Esophagus muscularis mucosa (tissue), 4 donors: ENCODE data around the gene TCEANC2. TPM values are rescaled to one million over a fixed set of nuclear protein-coding genes. Genes with fewer than 3 reads are reported as not detected.

Experiments
- DNase-seq: peaks from one replicate; pipeline ENCODE4 v3.0.0-alpha.2; 2017; ENCODE audit errors: extremely low spot score
- H3K27ac ChIP-seq, 4 donors: fragments of 200-600 bp; sonication (generic); replicated peaks in 1 of 4; 1 replicate in 3 of 4; 2 replicates in 1 of 4; pipeline ENCODE4 v1.5.1; 2016 to 2019; ENCODE audit warnings: mild to moderate bottlenecking in 1 of 4
- H3K27me3 ChIP-seq, 4 donors: fragments of 200-600 bp; sonication (generic); one replicate each; pipeline versions ENCODE4 v1.5.1 to v1.6.0; 2016 to 2019
- H3K36me3 ChIP-seq, 4 donors: fragments of 200-600 bp; sonication (generic); one replicate each; pipeline ENCODE4 v1.5.1; 2016 to 2019
- H3K4me1 ChIP-seq, 4 donors: fragments of 200-600 bp; sonication (generic); one replicate each; pipeline ENCODE4 v1.5.1; 2016 to 2019
- H3K4me3 ChIP-seq, 4 donors: fragments of 200-600 bp; sonication (generic); 1 replicate in 2 of 4; 2 replicates in 2 of 4; pipeline ENCODE4 v1.5.1; 2016 to 2019; ENCODE audit warnings: mild to moderate bottlenecking in 4 of 4, moderate library complexity in 1 of 4
- H3K9me3 ChIP-seq, 4 donors: fragments of 200-600 bp; sonication (generic); 1 replicate in 3 of 4; 2 replicates in 1 of 4; pipeline ENCODE4 v1.5.1; 2016 to 2019
- CTCF ChIP-seq, 3 experiments: fragments of 200-600 bp in 2 of 3; fragments of 450-650 bp in 1 of 3; sonication (generic) in 2 of 3; IDR thresholded peaks; one replicate each; pipeline ENCODE4 v1.5.1; 2017 to 2019; ENCODE audit warnings: antibody characterized with exemption in 3 of 3, mild to moderate bottlenecking in 2 of 3, moderate library complexity in 1 of 3
- EP300 ChIP-seq: sonication (generic); formaldehyde crosslinking; IDR thresholded peaks from one replicate; pipeline ENCODE4 v1.6.1; 2017; ENCODE audit warnings: antibody characterized with exemption
- POLR2A ChIP-seq: fragments of 450-650 bp; IDR thresholded peaks from one replicate; pipeline ENCODE4 v1.6.1; 2017; ENCODE audit warnings: antibody characterized with exemption, moderate library complexity, mild to moderate bottlenecking, low read depth
- POLR2AphosphoS5 ChIP-seq, 2 donors: sonication (generic); formaldehyde crosslinking; IDR thresholded peaks; one replicate each; pipeline ENCODE4 v1.6.1; 2017; ENCODE audit warnings: antibody characterized with exemption in 2 of 2
- WGBS: methylation state at CpG from one replicate; pipeline ENCODE4 v1.1.5; 2018; 5-methylcytosine and 5-hydroxymethylcytosine counted together
- intact Hi-C: fragments of 100-400 bp; cut with DNase I; formaldehyde crosslinking; loops from one replicate; pipeline ENCODE4 v1.15.1; 2023
- total RNA-seq, 4 donors: library from RNA; depleted of rRNA; stranded (reverse); fragments of >200 nt; gene quantifications; one replicate each; pipeline versions ENCODE4 v1.1.0 to v1.2.1, GENCODE V29; 2016

TCEANC2 gene
- total RNA-seq, 4 donors from 2014 or later, result 4.8 to 8.6 (median 7.1) TPM

- no peak overlapping the region for H3K4me3 ChIP-seq
- H3K36me3 ChIP-seq, result no peaks in the 10 kb centered on the region
- DNase-seq, result no peak
- intact Hi-C loops, result no loop called here
- no peaks in the 10 kb centered on the region for H3K27me3 ChIP-seq
- WGBS, result 100% methylated on average over 1 of the region's 1 CpG
- no peak for TF ChIP-seq POLR2A
- no peak for TF ChIP-seq CTCF (IDR thresholded peaks at IDR 0.05)
- no peak for TF ChIP-seq EP300
- no peak for TF ChIP-seq POLR2AphosphoS5 (IDR thresholded peaks at IDR 0.05)
- H3K27ac ChIP-seq, result no peak overlapping the region
- H3K9me3 ChIP-seq, result no peaks in the 10 kb centered on the region
- no peaks in the 10 kb centered on the region for H3K4me1 ChIP-seq
Measured at GRCh38 chr1:54138994-54139393, 85.6 kb downstream of the TCEANC2 start.

GRCh38 chr1:54139711-54140110 is 86.3 kb downstream of the TCEANC2 start:
- no peak overlapping the region for H3K4me3 ChIP-seq
- H3K4me1 ChIP-seq, result no peaks in the 10 kb centered on the region
- H3K27ac ChIP-seq, result no peak overlapping the region
- TF ChIP-seq POLR2A (no peak), POLR2AphosphoS5 (IDR thresholded peaks at IDR 0.05) (no peak), EP300 (no peak), CTCF (IDR thresholded peaks at IDR 0.05) (no peak)
- H3K27me3 ChIP-seq, result no peaks in the 10 kb centered on the region
- no peaks in the 10 kb centered on the region for H3K9me3 ChIP-seq
- H3K36me3 ChIP-seq, result no peaks in the 10 kb centered on the region
- DNase-seq, result no peak
- intact Hi-C loops, result no loop called here
- WGBS, result 90% methylated on average over 3 of the region's 12 CpGs

GRCh38 chr1:54142146-54142900 is 88.9 kb downstream of the TCEANC2 start:
- no peak overlapping the region for H3K4me3 ChIP-seq
- H3K27me3 ChIP-seq, result no peaks in the 10 kb centered on the region
- no peak overlapping the region for H3K27ac ChIP-seq
- no peak for DNase-seq
- intact Hi-C loops, result no loop called here
- no peaks in the 10 kb centered on the region for H3K36me3 ChIP-seq
- no peak for TF ChIP-seq EP300
- TF ChIP-seq CTCF (IDR thresholded peaks at IDR 0.05), result no peak
- TF ChIP-seq POLR2AphosphoS5 (IDR thresholded peaks at IDR 0.05), result no peak
- TF ChIP-seq POLR2A, result no peak
- no peaks in the 10 kb centered on the region for H3K9me3 ChIP-seq
- no peaks in the 10 kb centered on the region for H3K4me1 ChIP-seq
- WGBS, result 81% methylated on average over 5 of the region's 9 CpGs

- TF ChIP-seq EP300 (no peak), POLR2AphosphoS5 (IDR thresholded peaks at IDR 0.05) (no peak), CTCF (IDR thresholded peaks at IDR 0.05) (no peak), POLR2A (no peak)
- intact Hi-C loops, result no loop called here
- DNase-seq, result no peak
- H3K4me1 ChIP-seq, result no peaks in the 10 kb centered on the region
- no peaks in the 10 kb centered on the region for H3K9me3 ChIP-seq
- H3K27me3 ChIP-seq, result no peaks in the 10 kb centered on the region
- H3K36me3 ChIP-seq, result no peaks in the 10 kb centered on the region
- H3K27ac ChIP-seq, result no peak overlapping the region
- H3K4me3 ChIP-seq, result no peak overlapping the region
- WGBS, result 96% methylated on average over 11 of the region's 11 CpGs
Measured at GRCh38 chr1:54144366-54144765, 91.0 kb downstream of the TCEANC2 start.

GRCh38 chr1:54149734-54150133 is 96.3 kb downstream of the TCEANC2 start:
- Histone ChIP-seq H3K36me3 (no peaks in the 10 kb centered on the region), H3K27me3 (no peaks in the 10 kb centered on the region), H3K27ac (no peak overlapping the region), H3K4me3 (no peak overlapping the region), H3K4me1 (peaks cover 0 to 9% (median 4%) of the 10 kb centered on the region in 4 donors), H3K9me3 (no peaks in the 10 kb centered on the region)
- 93% methylated on average over 3 of the region's 3 CpGs for WGBS
- DNase-seq, result no peak
- no peak for TF ChIP-seq CTCF (IDR thresholded peaks at IDR 0.05)
- TF ChIP-seq POLR2A, result no peak
- TF ChIP-seq POLR2AphosphoS5 (IDR thresholded peaks at IDR 0.05), result no peak
- no peak for TF ChIP-seq EP300
- intact Hi-C loops, result no loop called here
